Measurements from ENCODE around the gene S1PR2. TPM values are rescaled to one million over a fixed set of nuclear protein-coding genes. Genes with fewer than 3 reads are reported as not detected.

The S1PR2 gene
- total and polyA plus RNA-seq, 4 donors: 1.2 to 4.8 (median 3.3) TPM

DNA sequence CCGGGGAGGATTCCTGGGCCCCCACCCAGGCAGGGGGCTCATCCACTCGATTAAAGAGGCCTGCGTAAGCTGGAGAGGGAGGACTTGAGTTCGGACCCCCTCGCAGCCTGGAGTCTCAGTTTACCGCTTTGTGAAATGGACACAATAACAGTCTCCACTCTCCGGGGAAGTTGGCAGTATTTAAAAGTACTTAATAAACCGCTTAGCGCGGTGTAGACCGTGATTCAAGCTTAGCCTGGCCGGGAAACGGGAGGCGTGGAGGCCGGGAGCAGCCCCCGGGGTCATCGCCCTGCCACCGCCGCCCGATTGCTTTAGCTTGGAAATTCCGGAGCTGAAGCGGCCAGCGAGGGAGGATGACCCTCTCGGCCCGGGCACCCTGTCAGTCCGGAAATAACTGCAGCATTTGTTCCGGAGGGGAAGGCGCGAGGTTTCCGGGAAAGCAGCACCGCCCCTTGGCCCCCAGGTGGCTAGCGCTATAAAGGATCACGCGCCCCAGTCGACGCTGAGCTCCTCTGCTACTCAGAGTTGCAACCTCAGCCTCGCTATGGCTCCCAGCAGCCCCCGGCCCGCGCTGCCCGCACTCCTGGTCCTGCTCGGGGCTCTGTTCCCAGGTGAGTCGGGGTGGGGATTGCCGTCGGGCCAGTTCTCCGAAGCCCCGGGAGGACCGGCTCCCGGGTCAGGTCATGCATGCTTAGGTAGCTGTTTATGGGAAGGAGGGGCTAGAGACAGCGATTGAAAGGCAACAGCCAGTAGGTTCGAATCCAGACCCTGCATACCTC lies 39.7 kb upstream of the S1PR2 start, which contains the start of gene ICAM1 (continued):
- peak; percentile 99 for TF ChIP-seq MAX (IDR thresholded peaks at IDR 0.05)
- TF ChIP-seq, protein P1, sequence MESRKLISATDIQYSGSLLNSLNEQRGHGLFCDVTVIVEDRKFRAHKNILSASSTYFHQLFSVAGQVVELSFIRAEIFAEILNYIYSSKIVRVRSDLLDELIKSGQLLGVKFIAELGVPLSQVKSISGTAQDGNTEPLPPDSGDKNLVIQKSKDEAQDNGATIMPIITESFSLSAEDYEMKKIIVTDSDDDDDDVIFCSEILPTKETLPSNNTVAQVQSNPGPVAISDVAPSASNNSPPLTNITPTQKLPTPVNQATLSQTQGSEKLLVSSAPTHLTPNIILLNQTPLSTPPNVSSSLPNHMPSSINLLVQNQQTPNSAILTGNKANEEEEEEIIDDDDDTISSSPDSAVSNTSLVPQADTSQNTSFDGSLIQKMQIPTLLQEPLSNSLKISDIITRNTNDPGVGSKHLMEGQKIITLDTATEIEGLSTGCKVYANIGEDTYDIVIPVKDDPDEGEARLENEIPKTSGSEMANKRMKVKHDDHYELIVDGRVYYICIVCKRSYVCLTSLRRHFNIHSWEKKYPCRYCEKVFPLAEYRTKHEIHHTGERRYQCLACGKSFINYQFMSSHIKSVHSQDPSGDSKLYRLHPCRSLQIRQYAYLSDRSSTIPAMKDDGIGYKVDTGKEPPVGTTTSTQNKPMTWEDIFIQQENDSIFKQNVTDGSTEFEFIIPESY (IDR thresholded peaks at IDR 0.05): peak; percentile 75

DNA sequence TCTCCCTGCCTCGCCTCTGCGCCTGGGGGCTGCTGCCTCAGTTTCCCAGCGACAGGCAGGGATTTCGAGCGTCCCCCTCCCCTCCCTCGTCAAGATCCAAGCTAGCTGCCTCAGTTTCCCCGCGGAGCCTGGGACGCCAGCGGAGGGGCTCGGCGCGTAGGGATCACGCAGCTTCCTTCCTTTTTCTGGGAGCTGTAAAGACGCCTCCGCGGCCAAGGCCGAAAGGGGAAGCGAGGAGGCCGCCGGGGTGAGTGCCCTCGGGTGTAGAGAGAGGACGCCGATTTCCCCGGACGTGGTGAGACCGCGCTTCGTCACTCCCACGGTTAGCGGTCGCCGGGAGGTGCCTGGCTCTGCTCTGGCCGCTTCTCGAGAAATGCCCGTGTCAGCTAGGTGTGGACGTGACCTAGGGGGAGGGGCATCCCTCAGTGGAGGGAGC lies 39.1 kb upstream of the S1PR2 start:
- TF ChIP-seq TAF1 (conservative IDR thresholded peaks at IDR 0.05) (no peak), ATF3 (IDR thresholded peaks at IDR 0.05) (no peak), SP1 (IDR thresholded peaks at IDR 0.05) (no peak), FOXA1 (IDR thresholded peaks at IDR 0.05) (no peak), RAD21 (IDR thresholded peaks at IDR 0.05) (no peak), JUND (IDR thresholded peaks at IDR 0.05) (no peak), FOXA2 (IDR thresholded peaks at IDR 0.05) (no peak), REST (IDR thresholded peaks at IDR 0.05) (no peak)
- TF ChIP-seq, protein P1 (IDR thresholded peaks at IDR 0.05): no peak
- Histone ChIP-seq H3K36me3 (ENCODE audit: control insufficient read depth in 4 of 4, insufficient read depth in 3 of 4, low read depth in 1 of 4, low read length in 3 of 4) (peaks cover 3 to 9% (median 6%) of the 10 kb centered on the region in 4 donors), H3K9me3 (ENCODE audit: control insufficient read depth in 4 of 4, low read length in 3 of 4) (no peaks in the 10 kb centered on the region), H3K9ac (ENCODE audit: low read depth in 1 of 2, low read length in 2 of 2) (peak overlapping the region; percentile 45 to 72), H3K4me3 (ENCODE audit: low read depth in 1 of 3, low read length in 3 of 3) (peak overlapping the region; percentile 70 to 76 (median 76)), H3K27ac (ENCODE audit: low read depth in 1 of 2, low read length in 2 of 2) (peak overlapping the region; percentile 95 to 97), H3K27me3 (ENCODE audit: control insufficient read depth in 4 of 4, insufficient read depth in 4 of 4, low read length in 3 of 4) (no peaks in the 10 kb centered on the region), H3K4me1 (ENCODE audit: control insufficient read depth in 4 of 4, insufficient read depth in 4 of 4, low read length in 3 of 4) (peaks cover 6 to 19% (median 12%) of the 10 kb centered on the region in 4 donors)
- no peak for DNase-seq (ENCODE audit: low spot score)
- WGBS: 3% methylated on average over 37 of the region's 37 CpGs
